ENCODE measurements around the gene GDA.

The GDA gene

GRCh38 chr9:72156586-72156985 is 7.3 kb downstream of the GDA start:
- TF ChIP-seq CTCF (IDR thresholded peaks at IDR 0.05; ENCODE audit: low read depth, low read length) (no peak), POLR2A (IDR thresholded peaks at IDR 0.05; ENCODE audit: extremely low read depth, insufficient read length) (no peak), MYC (IDR thresholded peaks at IDR 0.05; ENCODE audit: low read depth, low read length) (no peak), MAX (IDR thresholded peaks at IDR 0.05; ENCODE audit: low read depth, low read length) (no peak)
- DNase-seq (ENCODE audit: low read depth) = no peak
- H3K4me3 ChIP-seq (ENCODE audit: low read depth, low read length) = no peak overlapping the region

DNA sequence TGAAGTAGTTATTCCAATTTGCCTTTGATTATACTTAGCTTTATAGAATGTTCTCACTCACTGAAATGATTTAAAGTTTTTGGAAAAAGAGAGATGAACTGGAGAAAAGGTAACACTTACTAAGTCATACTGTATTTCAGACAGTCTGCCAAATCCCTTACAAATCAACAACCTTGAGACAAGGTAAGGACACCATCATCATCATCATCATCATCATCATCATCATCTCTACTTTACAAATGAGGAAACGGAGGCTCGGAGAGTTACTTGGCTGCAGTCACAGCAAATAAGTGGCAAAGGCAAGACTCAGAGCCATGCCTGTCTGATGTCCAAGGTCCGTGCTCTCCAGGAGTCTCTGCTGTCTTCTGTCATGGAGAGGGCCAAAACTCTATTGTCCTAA is 9.4 kb downstream of the GDA start:
- DNase-seq (ENCODE audit: low read depth) = no peak
- no peak overlapping the region for H3K4me3 ChIP-seq (ENCODE audit: low read depth, low read length)
- TF ChIP-seq POLR2A (IDR thresholded peaks at IDR 0.05; ENCODE audit: extremely low read depth, insufficient read length) (no peak), MYC (IDR thresholded peaks at IDR 0.05; ENCODE audit: low read depth, low read length) (no peak), CTCF (IDR thresholded peaks at IDR 0.05; ENCODE audit: low read depth, low read length) (no peak), MAX (IDR thresholded peaks at IDR 0.05; ENCODE audit: low read depth, low read length) (no peak)

- DNase-seq (ENCODE audit: low read depth) = no peak
- H3K4me3 ChIP-seq (ENCODE audit: low read depth, low read length) = no peak overlapping the region
- no peak for TF ChIP-seq POLR2A (IDR thresholded peaks at IDR 0.05; ENCODE audit: extremely low read depth, insufficient read length)
- TF ChIP-seq MYC (IDR thresholded peaks at IDR 0.05; ENCODE audit: low read depth, low read length) = no peak
- TF ChIP-seq CTCF (IDR thresholded peaks at IDR 0.05; ENCODE audit: low read depth, low read length) = no peak
- TF ChIP-seq MAX (IDR thresholded peaks at IDR 0.05; ENCODE audit: low read depth, low read length) = no peak
Measured at GRCh38 chr9:72160446-72161123, 11.3 kb downstream of the GDA start.

DNA sequence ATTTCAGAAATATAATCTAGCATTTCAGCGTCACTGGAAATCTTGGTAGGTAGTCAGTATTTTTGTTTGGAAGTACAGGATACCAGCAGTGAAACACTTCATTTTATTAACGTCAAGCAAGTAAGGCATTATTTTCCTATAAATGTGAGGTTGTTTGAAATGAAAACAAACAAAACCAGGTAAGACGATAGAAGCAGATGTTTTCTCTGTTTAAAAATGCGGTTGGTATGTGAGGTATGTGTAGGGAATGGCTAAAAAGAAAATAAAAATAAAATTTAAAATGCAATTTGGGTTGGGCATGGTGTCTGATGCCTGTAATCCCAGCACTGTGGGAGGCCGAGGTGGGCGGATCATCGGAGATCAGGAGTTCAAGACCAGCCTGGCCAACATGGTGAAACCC is 16.1 kb downstream of the GDA start:
- TF ChIP-seq CTCF (IDR thresholded peaks at IDR 0.05; ENCODE audit: low read depth, low read length) (no peak), MYC (IDR thresholded peaks at IDR 0.05; ENCODE audit: low read depth, low read length) (no peak), POLR2A (IDR thresholded peaks at IDR 0.05; ENCODE audit: extremely low read depth, insufficient read length) (no peak), MAX (IDR thresholded peaks at IDR 0.05; ENCODE audit: low read depth, low read length) (no peak)
- DNase-seq (ENCODE audit: low read depth) = no peak
- H3K4me3 ChIP-seq (ENCODE audit: low read depth, low read length) = no peak overlapping the region

DNA sequence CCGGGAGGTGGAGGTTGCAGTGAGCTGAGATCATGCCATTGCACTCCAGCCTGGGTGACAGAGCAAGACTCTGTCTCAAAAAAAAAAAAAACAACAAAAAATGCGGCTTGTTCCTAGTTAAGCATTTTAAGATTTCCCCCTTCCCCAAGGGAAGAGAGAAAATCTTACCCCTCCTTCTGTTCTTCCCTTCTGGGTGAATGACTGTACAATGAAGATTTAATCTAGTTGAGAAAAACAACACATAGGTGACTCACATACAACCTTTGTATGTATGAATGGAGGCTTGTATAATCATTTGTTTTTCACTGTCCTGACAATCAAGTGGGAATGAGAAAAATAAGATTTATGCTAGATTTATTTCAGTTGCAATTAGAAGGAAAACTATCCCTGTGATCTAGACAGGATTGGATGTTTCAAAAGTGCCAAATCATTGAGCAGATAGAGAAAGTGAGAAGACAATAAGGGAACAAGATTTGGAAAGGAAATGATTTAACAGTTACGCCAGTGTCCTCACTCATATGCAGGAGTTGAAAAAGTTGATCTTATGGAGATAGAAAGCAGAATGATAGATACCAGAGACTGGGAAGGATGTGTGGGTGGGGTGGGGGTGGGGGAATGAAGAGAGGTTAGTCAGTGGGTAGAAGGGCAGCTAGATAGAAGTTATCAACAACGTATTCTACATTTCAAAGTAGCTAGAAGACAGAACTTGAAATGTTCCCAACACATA is 16.7 kb downstream of the GDA start:
- DNase-seq (ENCODE audit: low read depth) = no peak
- no peak overlapping the region for H3K4me3 ChIP-seq (ENCODE audit: low read depth, low read length)
- TF ChIP-seq POLR2A (IDR thresholded peaks at IDR 0.05; ENCODE audit: extremely low read depth, insufficient read length) (no peak), MAX (IDR thresholded peaks at IDR 0.05; ENCODE audit: low read depth, low read length) (no peak), MYC (IDR thresholded peaks at IDR 0.05; ENCODE audit: low read depth, low read length) (no peak), CTCF (IDR thresholded peaks at IDR 0.05; ENCODE audit: low read depth, low read length) (no peak)

Data from NB4 (cell line).